NCI-H82 (cell line): Measurements from ENCODE around the gene NKD1.

Experiments used
- DNase-seq: peaks from one replicate; lab custom pipeline; 2025; lab: John Stamatoyannopoulos, UW

The NKD1 gene

DNA sequence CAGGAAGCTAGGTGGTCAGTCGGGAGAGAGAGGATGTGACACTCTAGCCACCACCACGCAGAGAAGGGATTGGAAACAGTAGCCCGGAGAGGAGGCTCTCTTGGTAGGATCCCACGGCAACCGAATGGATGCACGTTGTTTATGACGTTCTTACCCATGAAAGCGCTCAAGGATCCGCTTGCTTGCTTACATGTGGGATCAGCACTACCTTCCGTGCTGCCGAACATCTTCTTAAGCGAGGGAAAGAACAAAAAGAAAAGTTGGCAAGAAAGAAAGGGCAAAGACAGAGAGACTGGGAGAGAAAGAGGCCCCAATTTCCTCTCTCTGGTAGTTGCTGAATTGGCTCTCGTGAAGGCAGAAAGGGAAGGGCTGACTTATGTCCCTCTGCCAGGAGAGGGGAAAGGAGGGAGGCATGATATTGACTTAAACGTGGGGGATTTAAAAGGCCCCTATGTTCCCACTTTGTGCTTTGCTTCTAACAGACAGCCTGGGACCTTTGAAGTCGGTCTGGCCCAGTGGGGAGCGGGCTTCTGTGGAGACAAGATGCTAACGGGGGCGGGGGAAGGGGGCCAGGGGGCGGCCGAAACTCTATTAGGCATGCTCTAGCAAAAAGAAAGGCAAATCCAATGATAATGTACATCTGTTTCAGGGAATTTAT, 97.5 kb downstream of the NKD1 start:
- no peak for DNase-seq

DNA sequence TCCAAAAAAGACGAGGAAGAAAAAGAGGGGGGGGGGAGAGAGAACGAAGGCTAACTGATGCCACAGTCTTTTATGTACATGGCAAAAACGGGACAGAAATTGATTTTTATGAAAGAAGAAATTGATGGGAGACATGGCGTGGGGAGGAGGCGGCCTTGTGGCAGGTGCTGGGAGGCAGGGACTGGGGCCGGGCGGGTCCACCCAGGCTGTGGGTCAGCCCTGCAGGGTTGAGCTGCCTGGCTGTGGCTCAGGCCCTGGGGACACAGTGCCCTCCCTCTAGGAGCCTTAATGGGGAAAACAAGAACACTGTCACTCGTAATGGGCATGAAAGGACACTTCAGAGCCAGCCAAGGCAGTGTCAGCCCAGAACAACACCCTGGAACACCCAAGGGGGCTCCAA, 98.1 kb downstream of the NKD1 start:
- no peak for DNase-seq

DNA sequence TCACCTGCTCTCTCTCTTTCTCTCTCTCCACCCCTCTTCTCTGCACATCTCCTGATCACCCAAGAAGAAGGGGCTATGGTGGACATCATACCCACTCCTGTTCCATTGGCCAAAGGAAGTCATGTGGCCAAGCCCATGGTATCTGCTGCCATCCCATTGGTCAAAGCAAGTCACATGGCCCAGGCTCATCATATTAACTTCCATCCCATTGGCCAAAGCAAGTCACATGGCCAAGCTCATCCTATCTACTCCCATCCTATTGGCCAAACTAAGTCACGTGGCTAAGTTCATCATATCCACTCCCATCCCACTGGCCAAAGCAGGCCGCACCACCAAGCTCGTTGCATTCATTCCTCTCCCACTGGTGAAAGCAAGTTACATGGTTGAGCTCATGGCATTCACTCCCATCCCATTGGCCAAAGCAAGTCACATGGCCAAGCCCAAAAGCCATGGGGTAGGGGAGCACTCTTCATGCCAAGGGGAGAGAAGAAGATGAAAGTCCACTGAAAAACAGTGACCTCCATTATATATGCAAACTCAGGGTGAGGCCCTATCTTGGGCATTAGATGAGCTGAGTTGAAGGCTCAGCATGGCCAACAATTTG, 103.7 kb downstream of the NKD1 start:
- DNase-seq, result peak; percentile 13

DNA sequence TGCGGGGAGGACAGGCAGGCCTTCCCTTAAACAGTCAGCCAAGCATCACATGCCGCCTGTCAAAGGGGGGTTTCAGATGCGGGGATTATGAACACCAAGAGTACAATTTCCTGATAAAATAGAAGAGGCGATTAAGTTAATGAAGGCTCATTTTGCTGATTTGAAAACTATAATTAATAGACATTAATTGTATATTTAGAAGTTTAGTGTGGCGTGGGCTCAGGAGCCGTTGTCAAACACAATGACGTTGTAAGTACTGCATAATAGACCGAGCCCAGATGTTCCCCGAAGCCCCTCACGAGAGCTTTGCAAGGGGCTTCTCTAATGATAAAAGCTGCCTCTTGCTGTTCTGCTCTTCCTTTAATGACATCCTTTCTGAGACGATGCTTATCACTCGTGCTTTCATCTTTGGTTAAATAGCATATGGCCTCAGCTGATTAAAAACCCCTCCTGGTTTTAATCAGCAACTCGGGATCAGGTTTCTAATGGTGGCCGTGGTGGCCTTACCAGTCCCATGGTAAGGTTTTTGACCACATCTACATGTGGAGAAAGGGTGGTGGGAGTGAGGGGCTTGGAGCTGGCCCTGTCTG, 104.7 kb downstream of the NKD1 start:
- DNase-seq, result peak; percentile 73

DNA sequence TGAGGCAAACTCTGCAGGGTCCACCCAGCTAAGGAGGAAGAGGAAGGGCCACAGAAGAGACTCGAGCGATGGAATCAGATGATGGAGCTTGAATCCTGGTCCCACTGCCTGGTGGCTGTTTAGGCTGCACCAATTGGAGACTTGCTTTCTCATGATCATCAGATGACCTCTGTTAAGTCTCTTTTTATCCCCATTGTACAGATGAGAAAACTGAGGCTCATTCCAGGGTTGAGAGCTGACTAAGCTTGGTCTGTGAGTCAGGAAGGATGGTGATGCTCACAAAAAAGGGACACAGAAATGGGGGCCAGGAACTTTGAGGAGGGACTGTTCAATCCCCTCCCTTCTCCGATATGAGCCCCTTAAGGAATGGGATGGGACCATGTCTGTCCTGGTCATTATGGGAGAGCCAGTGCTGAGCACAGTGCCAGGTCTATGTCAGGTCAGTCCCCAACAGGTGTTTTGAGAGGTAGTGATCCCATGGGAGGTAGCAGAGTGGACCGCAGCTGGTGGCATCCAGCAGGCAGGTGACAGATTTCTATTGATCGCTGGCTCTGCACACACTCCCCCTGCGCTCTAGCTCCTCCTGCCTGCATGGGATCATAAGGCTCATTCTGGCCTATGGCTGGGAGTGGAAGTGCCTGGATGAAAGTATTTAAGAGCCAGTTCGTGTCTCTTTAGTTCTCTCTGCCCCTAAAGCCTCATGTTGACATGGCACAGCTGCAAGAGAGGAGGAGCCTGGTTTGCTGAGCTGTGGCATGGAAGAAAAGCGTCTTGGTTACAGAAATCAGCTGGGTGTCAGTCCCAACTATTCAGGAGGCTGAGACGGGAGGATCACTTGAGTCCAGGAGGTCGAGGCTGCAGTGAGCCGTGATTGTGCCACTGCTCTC, 105.7 kb downstream of the NKD1 start:
- peak; percentile 56 for DNase-seq

DNA sequence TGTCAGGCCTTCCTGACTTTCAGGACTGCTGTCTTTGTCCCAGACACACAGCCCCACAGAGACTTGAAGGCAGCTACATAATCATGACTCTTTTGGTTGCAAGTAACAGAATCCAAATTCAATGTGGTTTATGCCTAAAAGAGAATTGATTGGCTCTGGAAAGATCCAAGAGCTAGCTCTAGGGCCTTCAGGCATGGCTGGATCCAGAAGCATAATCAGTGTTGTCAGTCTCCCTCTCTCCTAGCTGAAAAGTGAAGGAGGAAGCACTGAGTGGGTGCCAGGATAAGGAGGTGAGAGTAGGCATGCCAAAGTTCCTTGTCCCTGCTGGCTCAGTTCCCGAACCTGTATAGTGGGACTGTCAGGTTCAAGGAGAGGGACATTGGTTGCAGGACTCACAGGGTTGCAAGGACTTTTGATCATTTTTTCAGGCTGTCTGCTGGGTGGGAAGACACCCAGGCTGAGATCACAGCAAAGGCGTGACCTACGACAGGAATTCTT, 107.4 kb downstream of the NKD1 start:
- DNase-seq, result no peak

DNA sequence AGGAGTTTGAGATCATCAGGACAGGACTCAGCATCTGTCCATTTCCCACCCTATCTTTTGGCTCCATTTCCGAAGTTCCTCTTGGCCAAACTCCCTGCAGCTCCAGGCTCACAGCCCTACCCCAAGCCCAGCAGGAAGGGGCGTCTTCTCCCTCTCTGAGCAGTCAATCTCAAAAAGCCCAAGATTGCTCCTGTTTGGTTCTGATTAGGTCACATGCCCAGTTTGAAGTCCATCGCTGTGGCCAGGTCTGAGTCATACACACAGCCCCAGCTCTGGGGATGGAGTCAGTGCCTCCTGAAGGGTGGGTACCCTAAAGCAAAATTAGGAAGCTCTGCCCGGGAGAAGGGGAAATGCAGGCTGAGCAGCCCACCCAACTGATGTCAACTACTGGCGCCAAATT, 109.0 kb downstream of the NKD1 start:
- DNase-seq, result no peak

DNA sequence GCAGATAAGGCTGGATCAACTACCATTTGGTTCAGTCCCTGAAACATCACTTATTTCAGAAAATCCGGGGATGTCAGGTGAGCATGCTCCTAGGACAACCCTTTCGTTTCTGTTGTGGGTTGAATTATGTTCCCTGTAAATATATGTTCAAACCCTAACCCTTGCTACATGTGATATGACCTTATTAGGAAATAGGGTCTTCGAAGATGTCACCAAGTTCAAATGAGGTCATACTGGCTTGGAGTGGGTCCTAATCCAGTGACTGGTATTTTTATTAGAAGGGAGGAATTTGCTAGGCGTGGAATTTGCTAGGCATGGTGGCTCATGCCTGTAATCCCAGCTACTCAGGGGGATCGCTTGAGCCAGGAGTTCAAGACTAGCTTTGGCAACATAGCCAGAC, 111.6 kb downstream of the NKD1 start:
- DNase-seq, result no peak

DNA sequence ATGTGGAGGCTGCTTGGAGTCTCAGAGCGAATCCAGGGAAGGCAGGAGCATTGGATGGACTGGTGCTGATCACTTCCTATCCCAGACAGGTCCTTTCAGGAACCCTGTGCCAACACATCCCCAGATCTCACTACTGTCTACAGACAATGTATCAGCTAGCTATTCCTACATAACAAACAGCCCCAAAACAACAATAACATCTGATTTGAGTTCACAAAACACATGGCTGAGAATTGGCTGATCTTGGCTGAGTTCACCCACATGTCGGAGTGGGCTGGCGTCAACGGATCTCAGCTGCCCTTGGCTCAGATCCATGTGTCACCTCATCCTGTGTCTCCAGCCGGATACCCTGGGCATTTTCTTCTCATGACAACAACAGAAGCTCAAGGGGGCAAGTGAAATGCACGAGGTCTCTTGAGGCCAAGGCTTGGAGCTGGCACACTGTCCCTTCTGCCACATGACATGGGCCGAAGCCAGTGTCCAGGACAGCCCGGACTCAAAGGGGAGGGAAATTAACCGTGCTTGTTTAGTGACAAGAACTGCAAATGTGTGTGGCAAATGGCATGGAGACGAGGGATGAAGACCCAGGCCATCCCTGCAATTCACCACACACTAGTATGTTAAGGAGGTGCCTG, 114.2 kb downstream of the NKD1 start:
- DNase-seq, result no peak

- no peak for DNase-seq
Observed at GRCh38 chr16:50664270-50664669, 116.1 kb downstream of the NKD1 start.

DNA sequence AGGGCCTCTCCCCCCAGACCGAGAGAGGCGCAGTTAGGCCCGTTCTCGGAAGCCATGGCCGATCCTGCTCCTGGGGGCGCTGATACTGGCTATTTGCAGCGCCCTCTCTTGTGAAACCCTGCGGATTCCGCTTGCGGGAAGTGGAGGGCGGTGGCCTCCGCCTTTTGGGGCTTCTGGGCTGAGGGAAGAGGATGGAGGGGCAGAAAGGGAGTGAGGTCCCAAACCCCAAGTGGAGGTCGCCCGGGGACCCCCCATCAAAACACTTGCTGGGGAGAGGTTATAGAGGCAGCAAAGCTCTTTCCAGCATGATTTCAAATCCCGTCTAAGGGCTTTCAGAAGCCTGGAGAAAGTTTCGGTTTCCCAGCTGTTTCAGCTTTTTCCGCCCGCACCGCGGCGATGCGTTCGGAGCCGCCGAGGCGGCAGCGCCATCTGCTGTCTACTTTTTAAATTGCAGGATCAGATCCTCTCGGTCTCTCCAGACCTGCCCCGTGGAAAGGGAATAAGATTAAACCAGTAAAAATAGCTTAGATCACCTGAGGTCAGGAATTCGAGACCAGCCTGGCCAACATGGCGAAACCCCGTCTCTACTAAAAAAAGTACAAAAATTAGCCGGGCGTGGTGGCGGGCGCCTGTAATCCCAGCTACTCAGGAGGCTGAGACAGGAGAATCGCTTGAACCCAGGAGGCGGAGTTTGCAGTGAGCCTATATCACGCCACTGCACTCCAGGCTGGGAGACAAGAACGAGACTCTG, 117.1 kb downstream of the NKD1 start:
- peak; percentile 77 for DNase-seq

DNA sequence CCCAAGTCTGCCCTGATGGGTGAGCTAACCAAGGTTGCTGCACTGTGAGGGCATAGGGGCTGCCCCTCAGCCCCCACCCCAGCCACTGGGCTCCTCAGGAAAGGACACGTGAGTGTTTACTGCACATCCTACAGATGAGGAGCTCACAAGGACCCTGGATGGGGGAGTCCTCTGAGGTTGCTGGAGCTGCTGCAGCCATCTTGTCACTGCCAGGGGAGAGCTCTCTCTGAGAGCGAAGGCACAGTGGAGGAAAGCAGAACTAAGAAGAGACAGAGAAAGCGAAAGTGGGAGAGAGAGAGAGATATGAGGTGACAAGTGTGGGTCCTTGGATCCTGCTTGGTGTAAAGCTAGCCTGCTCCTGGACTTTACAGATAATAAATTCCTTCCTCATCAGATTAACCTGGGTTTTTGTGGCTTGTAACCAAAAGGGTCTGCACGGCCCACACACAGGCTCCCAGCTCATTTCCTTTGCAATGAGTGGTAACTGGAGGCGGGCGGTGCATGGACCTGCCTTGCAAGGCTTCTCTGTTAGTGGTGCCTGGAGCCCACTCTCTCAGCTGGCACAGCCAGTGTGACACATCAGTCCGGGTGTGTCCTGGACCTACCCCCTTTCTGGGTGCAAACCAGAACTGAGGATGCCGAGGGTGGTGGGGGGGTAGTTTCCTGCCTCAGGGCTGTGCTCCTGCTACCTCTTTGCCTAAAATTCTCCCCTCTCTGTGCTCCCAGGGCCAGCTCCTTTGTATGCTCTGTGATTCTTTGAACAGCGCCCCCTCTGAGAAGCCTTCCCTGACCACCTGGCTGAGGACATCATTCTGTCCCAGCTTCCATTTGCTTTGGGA, 118.7 kb downstream of the NKD1 start:
- DNase-seq, result no peak

GRCh38 chr16:50667497-50668367, 119.5 kb downstream of the NKD1 start:
- peak; percentile 11 for DNase-seq

DNA sequence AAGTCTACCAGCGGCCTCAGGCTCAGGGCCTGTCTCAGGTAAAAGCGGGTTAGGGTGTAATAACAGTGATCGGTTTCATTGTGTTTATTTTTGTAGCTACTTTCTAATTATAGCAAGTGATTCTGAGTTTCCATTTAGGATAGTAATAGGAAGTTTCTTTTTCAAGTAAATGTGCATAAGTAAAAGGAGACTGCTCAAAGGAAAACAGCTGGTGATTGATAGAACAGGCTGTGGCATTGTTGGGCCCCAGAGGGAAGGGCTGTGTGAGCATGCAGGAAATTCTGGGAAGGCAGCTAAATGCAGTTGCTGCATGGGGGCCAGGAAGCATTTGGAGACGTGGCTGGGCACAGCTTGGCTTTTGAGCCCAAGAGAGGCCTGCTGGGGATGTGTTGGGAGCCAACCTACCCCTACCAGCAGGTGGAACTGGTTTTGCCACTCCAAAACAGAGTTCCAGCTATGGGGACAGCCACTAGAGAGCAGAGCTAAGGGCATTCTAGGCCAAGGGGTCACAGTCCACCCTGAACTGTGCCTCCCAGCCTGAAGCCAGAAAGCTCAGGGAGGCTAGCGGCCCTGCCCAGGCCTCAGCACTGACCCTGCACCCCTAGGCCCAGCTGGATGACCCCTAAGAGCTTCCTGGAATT, 120.3 kb downstream of the NKD1 start:
- no peak for DNase-seq

DNA sequence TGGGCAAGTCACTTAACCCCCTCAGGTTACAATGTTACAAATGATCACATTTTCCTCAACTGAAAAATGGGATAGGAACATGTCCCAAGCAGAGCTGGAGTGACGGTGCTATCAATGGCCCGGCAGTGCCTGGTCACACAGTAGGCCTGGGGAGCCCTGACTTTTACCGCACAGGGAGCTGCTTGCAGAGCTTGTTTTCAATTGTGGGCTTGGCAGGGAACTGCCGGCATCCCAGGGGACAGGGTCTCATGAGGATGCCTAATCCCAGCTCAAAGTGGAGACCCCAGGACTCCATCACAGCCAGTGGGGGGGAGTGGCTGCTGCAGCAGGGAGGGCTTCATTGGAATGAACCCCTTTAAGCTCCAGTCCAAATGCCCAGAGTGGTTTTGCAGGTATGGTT, 121.5 kb downstream of the NKD1 start:
- no peak for DNase-seq

- DNase-seq, result no peak
Observed at GRCh38 chr16:50670476-50670875, 122.3 kb downstream of the NKD1 start.

- DNase-seq, result peak; percentile 59
Observed at GRCh38 chr16:50671644-50672260, 123.6 kb downstream of the NKD1 start.

DNA sequence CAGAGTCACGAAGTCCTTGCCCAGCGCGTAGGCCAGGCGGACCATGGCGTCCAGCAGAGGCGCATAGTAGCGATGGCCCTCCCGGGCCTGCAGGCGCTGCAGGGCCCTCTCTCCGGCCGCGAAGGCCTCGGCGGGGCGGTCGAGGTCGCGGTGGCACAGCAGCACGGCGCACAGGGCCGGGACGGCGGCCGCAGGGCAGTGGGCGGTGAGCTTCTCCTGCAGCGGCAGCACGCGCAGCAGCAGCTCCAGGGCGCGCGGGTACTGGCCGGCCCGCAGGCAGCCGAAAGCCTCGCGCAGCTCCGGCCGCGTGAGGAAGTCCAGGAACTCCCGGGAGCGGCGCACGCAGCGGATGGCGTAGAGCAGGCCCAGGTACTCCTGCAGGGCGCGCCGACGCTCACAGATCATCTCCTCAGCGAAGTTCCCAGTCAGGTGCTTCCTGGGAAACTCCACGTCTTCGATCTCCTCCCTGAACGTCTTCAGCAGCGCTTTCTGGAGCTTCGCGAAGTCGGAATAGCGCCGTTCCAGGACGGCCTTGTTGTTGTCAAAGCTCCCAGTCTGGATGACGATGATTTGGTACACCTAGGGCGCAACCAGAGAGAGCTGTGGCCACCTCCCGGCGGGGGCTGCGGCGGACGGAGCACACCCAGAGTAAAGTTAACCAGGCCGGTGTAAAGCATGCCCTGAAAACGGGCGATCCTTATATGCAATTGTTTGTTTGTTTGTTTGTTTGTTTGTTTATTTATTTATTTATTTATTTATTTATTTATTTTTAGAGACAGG, 125.5 kb downstream of the NKD1 start:
- no peak for DNase-seq
